DMS153 treated with DMSO at 0.1 percent for 48 hours (cell line): Measurements from ENCODE around the gene VPS41.
"Not testable (repeated sequence)": the region's sequence is repeated elsewhere in the genome, so short reads cannot be mapped to it uniquely, and the experiment has no call there.

ENCODE experiments used
- DNase-seq: peaks from one replicate; lab custom pipeline; 2025; ENCODE audit not compliant: unreplicated experiment; lab: John Stamatoyannopoulos, UW

Gene VPS41

GRCh38 chr7:38908759-38909335, at the start of gene VPS41:
Gene VPS41, minus strand, starts transcription at chr7:38909191. Its CDS starts 17 bp downstream, at chr7:38909174.
- DNase-seq = peak; percentile 94

GRCh38 chr7:38955892-38956291, 46.9 kb upstream of the VPS41 start:
- no peak for DNase-seq

GRCh38 chr7:38953971-38954370, 45.0 kb upstream of the VPS41 start:
- DNase-seq = no peak

- no peak for DNase-seq
Measured at GRCh38 chr7:38953227-38953626, 44.2 kb upstream of the VPS41 start.

- no peak for DNase-seq
Measured at GRCh38 chr7:38951213-38951612, 42.2 kb upstream of the VPS41 start.

GRCh38 chr7:38950309-38950708, 41.3 kb upstream of the VPS41 start:
- DNase-seq = no peak

GRCh38 chr7:38947541-38947940, 38.5 kb upstream of the VPS41 start:
- DNase-seq = not testable (repeated sequence)

GRCh38 chr7:38942431-38943051, 33.5 kb upstream of the VPS41 start:
- no peak for DNase-seq

- no peak for DNase-seq
Measured at GRCh38 chr7:38940774-38941173, 31.8 kb upstream of the VPS41 start.

GRCh38 chr7:38938589-38938988, 29.6 kb upstream of the VPS41 start:
- no peak for DNase-seq

GRCh38 chr7:38938001-38938485, 29.1 kb upstream of the VPS41 start:
- no peak for DNase-seq

GRCh38 chr7:38936641-38937040, 27.6 kb upstream of the VPS41 start:
- DNase-seq = no peak

- no peak for DNase-seq
Measured at GRCh38 chr7:38934536-38934935, 25.5 kb upstream of the VPS41 start.

GRCh38 chr7:38934051-38934450, 25.1 kb upstream of the VPS41 start:
- DNase-seq = no peak

GRCh38 chr7:38932509-38933168, 23.6 kb upstream of the VPS41 start:
- peak; percentile 78 for DNase-seq

GRCh38 chr7:38929460-38930171, 20.6 kb upstream of the VPS41 start:
- DNase-seq = no peak

- no peak for DNase-seq
Measured at GRCh38 chr7:38928506-38928905, 19.5 kb upstream of the VPS41 start.

GRCh38 chr7:38927751-38928150, 18.8 kb upstream of the VPS41 start:
- no peak for DNase-seq

- no peak for DNase-seq
Measured at GRCh38 chr7:38920731-38921130, 11.7 kb upstream of the VPS41 start.

- DNase-seq = no peak
Measured at GRCh38 chr7:38916396-38916795, 7.4 kb upstream of the VPS41 start.

GRCh38 chr7:38909870-38910269, 879 bp upstream of the VPS41 start:
- DNase-seq = no peak

- DNase-seq = no peak
Measured at GRCh38 chr7:38907766-38908165, 1.2 kb downstream of the VPS41 start.
